ENCODE data around the gene PSME2.

Gene PSME2, protein sequence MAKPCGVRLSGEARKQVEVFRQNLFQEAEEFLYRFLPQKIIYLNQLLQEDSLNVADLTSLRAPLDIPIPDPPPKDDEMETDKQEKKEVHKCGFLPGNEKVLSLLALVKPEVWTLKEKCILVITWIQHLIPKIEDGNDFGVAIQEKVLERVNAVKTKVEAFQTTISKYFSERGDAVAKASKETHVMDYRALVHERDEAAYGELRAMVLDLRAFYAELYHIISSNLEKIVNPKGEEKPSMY

DNA sequence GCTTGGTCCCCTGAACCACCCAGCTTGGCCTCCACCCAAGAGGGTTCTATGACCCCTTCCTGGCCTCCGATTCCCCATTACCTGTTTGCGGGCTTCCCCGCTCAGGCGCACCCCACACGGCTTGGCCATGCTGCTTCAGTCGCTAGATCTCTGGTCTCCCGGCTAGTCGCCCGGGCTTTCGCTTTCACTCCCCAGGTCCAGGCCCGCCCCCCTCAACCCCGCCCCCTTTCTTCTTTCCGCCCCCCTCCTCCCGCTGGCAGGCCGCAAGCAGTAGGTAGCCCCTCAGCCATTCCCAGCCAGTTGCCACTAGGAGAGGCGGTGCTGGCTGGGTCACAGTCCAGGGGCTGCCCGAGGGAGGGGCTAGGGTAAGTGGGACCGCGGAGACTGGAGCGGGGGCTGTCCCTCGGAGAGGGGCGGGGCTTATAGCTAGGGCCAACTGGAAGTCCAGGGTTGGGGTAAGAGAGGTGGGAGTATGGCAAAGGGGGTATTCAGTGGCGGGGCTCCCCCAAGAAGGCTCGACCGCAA is at the start of gene PSME2:
PSME2 (minus strand) TSS at position 158 of the 525 bp plus-strand sequence; CDS start at position 129, 29 bp downstream.
- peak within 1 kb of the TSS; percentile 75 for H3K4me3 ChIP-seq (ENCODE audit: low read depth, low read length)
- TF ChIP-seq, protein P1, sequence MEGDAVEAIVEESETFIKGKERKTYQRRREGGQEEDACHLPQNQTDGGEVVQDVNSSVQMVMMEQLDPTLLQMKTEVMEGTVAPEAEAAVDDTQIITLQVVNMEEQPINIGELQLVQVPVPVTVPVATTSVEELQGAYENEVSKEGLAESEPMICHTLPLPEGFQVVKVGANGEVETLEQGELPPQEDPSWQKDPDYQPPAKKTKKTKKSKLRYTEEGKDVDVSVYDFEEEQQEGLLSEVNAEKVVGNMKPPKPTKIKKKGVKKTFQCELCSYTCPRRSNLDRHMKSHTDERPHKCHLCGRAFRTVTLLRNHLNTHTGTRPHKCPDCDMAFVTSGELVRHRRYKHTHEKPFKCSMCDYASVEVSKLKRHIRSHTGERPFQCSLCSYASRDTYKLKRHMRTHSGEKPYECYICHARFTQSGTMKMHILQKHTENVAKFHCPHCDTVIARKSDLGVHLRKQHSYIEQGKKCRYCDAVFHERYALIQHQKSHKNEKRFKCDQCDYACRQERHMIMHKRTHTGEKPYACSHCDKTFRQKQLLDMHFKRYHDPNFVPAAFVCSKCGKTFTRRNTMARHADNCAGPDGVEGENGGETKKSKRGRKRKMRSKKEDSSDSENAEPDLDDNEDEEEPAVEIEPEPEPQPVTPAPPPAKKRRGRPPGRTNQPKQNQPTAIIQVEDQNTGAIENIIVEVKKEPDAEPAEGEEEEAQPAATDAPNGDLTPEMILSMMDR (IDR thresholded peaks at IDR 0.05; ENCODE audit: low read depth, low read length): no peak

DNA sequence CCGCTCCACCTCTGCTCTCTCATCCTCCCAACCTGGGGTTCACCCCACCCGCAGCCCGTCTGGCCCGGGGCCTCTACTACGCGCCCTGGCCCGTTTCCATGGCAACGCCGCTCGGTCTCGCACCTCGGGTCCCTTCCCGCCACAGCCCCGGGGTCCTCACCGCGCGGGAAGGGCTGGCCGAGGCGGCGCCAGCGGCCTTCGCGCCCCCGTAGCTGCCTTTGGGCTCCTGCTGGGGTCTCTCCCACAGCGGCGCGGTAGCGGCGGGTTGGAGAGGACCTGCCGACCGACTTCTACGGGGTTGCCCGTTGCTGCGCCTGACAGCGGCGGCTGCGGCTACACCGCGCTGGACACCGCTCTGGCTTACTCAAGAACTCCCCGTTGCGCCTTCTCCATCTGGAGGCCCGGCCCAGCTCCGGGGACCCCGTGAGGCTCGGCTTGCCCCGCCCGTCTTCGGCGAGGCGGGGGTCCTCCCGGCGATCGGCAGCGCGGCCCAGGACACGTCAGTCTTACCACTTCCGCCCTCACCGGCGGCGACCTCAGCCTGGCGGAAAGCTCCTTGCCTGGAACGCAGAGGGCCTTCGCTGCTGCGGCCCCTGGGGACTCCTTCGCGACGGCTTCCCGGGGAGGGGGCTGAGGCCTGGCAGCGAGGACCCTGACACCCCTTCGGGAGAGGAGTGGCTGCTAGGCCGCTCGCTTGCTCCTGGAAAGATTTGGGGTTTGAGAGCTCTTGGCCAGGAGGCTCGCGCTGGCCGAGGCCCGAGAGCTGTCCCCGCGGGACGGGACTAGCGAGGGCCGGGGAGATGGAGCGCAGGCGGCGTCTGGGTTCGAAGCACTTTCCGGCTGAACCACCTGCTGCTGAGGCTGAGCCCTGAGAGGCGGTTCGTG is 49.0 kb upstream of the PSME2 start, which contains the start of gene TM9SF1:
TM9SF1 (minus strand) TSS at position 256 of the 885 bp plus-strand sequence. CDS start 422 bp downstream, outside the sequence.
- peak within 1 kb of the TSS; percentile 89 for H3K4me3 ChIP-seq (ENCODE audit: low read depth, low read length)
- TF ChIP-seq, protein P1 (IDR thresholded peaks at IDR 0.05; ENCODE audit: low read depth, low read length): no peak

DNA sequence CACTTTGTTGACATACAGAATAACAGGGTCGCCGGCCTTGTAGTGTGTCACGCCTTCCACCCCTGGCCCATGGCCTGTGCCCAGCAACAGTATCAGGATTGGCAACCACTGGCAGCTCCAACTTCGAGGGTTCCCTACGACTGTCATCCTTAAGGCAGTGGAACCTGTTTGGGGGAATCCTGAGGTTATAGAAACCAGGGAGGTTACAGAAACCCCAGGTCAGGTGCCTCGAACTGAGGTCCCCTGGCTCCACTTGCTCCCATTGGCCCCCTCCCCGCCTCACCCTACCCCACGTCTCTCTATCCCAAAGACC is 48.4 kb upstream of the PSME2 start:
- H3K4me3 ChIP-seq (ENCODE audit: low read depth, low read length): peak overlapping the region; percentile 89
- TF ChIP-seq, protein P1 (IDR thresholded peaks at IDR 0.05; ENCODE audit: low read depth, low read length): no peak

DNA sequence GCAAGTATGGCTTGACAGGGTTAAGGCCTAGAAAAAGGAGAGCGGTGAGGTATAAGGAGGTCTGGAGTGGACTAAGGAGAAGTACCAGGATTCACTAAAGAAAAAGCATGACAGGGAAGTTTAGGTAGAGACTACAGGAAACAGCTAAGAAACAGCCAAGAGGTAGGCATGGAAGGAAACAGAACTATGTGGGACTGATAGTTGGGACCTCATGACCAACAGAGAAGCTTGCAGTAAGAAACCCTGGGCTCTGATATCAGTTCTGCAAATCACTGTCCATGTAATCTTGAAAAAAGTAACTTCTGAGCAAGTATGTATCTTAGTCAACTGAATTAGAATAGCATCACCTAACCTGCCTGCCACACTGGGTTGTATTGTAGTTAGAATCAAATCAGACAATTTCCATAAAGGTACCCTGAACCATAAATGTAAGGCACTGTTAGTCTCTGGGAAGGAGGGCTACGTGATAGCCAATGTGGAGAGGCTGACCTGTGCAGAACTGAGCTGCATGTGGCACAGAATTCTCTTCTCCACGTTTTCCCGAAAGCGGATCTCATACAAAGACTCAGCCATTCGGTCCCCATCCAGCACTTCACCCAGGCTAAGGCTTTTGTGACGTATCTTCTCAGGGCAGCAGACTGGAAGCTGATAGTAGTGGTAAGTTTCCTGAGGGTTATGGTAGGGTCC is 47.9 kb upstream of the PSME2 start:
- TF ChIP-seq, protein P1 (IDR thresholded peaks at IDR 0.05; ENCODE audit: low read depth, low read length): no peak
- H3K4me3 ChIP-seq (ENCODE audit: low read depth, low read length): peak overlapping the region; percentile 89

DNA sequence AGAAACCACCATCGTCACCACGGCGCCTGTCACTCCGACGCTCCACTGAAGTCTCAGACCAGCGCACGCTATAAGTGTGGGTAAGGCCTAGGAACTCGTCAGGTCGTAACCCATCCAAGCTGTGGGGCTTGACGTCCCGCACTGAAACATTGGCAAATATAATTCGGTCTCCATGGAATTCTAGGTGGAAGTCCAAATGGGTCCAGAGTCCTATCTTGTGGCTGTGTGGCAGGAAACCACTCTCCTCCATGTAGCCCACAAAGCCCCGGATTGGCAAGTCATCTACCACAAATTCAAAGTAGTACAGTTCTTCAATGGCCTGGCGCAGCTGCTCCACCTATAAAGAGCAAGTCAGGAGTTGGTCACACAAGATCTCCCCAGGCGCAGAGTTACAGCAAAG is 46.5 kb upstream of the PSME2 start:
- H3K4me3 ChIP-seq (ENCODE audit: low read depth, low read length): no peak overlapping the region
- TF ChIP-seq, protein P1 (IDR thresholded peaks at IDR 0.05; ENCODE audit: low read depth, low read length): no peak

DNA sequence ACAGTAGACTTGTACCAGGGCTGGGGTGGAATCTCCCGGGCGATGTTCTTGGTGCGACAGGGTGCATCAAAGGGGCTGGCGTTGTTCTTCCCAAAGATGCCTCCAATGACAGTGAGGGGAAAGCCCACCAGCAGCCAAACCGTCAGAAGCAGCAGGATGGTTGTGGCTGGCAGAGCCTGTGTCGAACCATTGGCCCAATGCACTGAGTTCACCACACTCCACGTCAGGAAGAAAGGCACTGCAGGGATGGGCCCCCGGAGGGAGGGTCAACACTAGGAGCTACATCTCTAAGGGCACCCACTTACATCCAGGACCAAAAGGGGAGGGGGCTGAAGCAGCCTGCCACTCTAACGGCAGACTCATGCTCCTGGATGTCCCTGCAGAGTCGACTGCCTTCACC is 44.0 kb upstream of the PSME2 start:
- H3K4me3 ChIP-seq (ENCODE audit: low read depth, low read length): no peak overlapping the region
- TF ChIP-seq, protein P1 (IDR thresholded peaks at IDR 0.05; ENCODE audit: low read depth, low read length): no peak

Measured in WI38 (cell line).